ENCODE results near the gene GIGYF1.
A peak's percentile ranks its signal among the peaks of the same experiment; 100 is the strongest.

DNA sequence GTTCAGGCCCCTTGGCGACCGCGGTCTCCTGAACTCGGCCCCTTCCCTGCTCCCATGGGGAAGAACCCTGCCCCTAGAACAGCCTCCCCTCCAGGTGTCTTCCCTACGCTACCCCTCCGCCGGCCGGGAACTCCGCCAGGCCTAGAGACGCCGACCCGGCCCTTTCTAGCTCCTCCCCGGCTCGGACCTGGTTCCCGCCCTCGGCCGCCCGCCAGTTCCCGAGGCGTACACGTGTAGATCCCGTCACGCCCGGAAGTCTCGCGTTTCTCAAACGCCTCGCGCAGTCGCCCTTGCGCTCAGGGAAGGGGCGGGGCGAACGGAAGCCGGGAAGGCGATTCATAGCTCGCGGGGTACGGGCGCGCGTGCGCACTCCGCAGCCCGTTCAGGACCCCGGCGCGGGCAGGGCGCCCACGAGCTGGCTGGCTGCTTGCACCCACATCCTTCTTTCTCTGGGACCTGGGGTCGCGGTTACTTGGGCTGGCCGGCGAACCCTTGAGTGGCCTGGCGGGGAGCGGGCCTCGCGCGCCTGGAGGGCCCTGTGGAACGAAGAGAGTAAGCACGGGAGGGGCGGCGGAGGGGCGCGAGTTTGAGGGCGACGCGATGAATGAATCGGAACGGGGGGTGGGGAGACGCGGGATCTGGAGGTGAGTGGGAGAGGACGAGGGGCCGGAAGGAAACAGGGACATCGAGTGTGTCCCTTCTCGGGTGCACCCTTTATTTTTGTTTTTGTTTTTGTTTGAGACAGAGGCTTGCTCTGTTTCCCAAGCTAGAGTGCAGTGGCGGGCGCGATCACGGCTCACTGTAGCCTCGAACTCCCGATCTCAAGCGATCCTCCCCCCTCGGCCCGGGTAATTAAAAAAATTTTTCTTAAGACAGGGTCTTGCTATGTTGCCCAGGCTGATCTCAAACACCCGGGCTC, 12.0 kb upstream of the GIGYF1 start, which contains the start of gene POP7:
- TF ChIP-seq, protein P1, sequence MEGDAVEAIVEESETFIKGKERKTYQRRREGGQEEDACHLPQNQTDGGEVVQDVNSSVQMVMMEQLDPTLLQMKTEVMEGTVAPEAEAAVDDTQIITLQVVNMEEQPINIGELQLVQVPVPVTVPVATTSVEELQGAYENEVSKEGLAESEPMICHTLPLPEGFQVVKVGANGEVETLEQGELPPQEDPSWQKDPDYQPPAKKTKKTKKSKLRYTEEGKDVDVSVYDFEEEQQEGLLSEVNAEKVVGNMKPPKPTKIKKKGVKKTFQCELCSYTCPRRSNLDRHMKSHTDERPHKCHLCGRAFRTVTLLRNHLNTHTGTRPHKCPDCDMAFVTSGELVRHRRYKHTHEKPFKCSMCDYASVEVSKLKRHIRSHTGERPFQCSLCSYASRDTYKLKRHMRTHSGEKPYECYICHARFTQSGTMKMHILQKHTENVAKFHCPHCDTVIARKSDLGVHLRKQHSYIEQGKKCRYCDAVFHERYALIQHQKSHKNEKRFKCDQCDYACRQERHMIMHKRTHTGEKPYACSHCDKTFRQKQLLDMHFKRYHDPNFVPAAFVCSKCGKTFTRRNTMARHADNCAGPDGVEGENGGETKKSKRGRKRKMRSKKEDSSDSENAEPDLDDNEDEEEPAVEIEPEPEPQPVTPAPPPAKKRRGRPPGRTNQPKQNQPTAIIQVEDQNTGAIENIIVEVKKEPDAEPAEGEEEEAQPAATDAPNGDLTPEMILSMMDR (IDR thresholded peaks at IDR 0.05; ENCODE audit: low read depth, low read length), result no peak
- TF ChIP-seq MYC (IDR thresholded peaks at IDR 0.05; ENCODE audit: low read depth, low read length), result peak; percentile 95
- TF ChIP-seq POLR2A (IDR thresholded peaks at IDR 0.05; ENCODE audit: extremely low read depth, insufficient read length), result peak; percentile 99
